CD4-positive, alpha-beta T cell treated with Interferon alpha-2 for 1 hour (primary cell): ENCODE results near the gene MC3R.
"Not testable (repeated sequence)": the region's sequence is repeated elsewhere in the genome, so short reads cannot be mapped to it uniquely, and the experiment has no call there.

Source experiments
- DNase-seq, 2 donors: peaks; one replicate each; pipeline ENCODE4 v3.0.0-alpha.2; 2020 to 2022

Gene MC3R

DNA sequence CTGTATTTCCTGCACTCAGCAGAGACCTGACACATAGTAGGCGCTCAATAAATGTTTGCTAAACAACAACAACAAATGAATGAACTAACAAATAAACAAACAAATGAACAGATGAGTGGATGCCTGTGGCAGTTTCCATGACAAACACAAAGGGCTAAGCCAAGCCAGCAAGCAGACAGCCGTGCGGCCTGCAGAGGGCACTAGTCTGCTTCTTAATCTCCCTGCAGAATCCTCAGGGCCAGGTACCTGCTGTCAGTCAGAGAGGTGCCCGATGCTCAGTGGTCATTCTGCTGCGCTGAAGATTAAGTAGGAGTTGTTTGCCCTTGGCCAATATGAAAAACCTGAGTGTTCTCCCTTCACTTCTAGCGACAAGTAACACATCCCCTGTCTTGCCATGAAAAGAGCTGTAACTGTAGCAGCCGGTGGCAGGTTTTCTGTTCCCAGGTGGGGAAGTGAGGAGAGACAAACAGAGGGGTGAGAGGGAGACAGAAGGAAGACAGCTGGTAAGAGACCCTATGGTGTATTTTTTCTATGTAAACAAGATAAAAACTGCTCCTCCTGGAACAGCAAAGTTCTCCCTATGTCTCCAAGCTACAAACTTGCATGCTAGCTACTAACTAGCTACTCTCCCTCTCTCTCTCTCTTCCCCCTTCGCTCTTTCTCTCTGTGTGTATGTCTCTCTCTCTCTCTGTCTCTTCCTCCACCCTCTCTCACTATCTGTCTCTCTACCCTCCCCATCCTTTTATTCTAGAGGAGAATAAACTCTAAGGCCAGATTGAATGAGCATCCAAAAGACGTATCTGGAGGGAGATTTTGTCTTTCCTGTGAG, at the start of gene MC3R:
Gene MC3R, plus strand, starts transcription at position 779 of the 829 bp plus-strand sequence. CDS start 112 bp downstream, outside the sequence.
- DNase-seq: peak; percentile 9 to 31

DNA sequence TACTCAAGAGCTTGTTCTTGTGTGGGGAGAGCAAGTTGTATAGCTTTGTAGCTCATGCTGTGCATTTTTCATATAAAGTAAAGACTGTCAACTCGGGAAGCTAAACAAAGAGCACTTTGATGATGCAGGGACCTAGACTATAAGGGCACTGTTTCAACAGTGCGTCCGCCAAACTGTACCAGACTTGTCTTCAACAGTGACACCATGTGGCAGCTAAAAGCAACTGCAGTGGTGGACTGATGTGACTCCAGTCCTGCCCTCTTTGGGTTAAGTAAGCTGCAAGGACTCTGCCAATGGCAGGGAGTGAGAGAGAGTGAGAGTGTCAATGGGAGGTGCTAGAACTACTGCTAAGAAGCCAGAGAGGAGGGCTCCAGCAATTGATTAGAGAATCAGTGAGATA, 48.1 kb upstream of the MC3R start:
- DNase-seq: no peak

DNA sequence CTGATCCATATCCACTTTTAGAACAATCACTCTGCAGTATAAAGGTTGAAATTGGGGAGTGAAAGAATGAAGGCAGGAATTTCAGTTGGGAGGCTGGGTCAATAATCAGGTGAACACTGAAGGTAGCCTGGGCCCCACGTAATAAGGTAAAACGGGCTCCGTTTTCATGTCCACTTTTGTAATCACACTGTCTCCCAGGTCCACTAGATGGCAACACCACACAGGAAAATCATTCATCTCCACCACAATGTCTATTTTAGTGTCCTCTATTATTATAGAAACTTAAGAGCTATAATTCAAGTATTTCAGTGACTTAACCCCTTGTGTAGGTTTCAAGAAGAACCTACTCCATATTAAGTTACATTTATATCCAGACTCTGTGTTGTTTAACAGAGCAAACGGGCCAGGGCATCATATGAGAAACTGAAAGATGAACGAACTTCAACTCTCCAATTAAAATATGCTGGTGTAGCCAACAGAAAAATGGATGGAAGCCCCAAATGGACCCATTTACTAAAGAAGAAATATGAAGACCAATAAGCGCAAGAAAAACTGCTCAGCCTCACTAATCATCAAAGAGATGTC, 45.9 kb upstream of the MC3R start:
- DNase-seq: no peak

DNA sequence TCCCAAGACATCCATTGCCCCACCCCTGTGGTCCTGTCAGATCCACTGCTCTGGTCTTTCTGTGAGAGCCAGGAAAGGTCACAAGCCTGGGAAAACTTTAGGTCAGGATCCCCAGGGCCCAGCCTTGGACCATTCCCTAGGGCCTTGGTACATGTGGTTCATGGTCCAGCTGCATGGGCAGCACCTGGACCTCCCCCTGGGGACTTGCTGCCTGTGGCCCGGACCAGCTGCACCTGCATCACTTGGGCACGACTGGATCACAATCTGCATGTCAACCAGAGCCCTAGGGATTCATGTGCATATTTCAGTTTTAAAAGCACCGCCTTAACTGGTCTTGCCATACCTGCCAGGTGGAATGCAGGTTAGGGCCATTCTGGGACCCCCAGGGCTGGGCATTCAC, 44.3 kb upstream of the MC3R start:
- no peak for DNase-seq

DNA sequence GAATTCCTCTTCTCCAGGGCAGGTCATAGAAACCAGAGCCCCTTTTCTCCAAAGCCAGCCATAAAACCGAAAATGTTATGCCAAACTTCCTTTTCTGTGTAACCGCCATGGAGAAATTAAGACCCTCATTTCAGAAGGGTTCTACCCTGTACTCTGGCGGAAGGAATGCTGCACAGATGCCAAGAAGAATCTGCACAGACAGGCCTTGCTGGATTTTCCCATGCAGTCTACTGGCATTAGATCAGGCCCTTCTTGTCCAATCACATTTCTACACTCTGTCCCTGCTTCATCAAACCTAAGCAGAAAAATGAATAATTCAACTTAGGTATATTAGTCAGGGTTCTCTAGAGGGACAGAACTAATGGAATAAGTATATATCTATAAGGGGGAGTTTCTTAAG, 43.2 kb upstream of the MC3R start:
- no peak for DNase-seq

DNA sequence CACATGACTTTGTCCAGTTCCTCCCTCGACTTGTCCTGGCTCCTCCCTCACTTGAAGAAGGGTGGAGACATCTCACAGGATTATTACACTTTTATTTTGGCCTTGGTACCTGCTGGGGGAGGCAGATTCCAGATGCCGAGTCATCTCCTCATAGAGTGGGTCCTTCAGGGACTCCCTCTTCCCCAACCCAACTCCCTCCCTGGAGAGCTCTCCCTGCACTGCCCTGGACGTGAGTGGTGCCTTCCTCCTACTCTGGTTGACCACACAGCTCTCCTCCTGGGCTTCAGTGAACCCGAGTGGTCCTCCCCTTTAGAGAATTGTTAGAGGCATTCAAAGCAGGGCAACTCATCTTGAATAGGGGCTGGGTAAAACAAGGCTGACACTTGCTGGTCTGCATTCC, 40.9 kb upstream of the MC3R start:
- no peak for DNase-seq

DNA sequence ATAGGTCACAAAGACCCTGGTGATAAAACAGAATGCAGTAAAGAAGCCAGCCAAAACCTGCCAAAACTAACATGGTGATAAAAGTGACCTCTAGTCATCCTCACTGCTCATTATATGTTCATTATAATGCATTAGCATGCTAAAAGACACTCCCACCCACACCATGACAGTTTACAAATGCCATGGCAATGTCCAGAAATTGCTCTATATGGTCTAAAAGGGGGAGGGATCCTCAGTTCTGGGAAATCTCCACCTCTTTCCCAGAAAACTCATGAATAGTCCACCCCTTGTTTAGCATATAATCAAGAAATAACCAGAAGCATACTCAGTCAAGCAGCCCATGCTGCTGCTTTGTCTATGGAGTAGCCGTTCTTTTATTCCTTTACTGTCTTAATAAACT, 40.4 kb upstream of the MC3R start:
- no peak for DNase-seq

DNA sequence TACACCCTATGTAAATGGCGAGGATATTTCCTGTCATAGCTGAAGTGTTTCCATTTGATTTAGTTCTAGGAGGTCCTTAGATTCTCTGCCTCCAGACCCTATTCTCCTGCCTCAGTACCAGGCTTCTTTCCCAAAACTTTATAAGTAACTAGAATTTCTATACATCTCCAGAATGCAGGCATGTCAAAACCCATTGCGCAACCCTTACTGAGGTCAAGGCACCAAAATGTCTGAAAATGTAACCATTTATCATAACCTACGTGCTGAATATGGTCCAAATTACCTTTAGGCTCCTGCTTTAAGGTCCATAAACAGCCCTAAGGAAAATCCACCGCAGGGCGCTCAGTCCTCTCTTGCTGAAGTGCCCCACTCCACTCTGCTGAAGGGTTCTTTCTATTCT, 37.5 kb upstream of the MC3R start:
- no peak for DNase-seq

DNA sequence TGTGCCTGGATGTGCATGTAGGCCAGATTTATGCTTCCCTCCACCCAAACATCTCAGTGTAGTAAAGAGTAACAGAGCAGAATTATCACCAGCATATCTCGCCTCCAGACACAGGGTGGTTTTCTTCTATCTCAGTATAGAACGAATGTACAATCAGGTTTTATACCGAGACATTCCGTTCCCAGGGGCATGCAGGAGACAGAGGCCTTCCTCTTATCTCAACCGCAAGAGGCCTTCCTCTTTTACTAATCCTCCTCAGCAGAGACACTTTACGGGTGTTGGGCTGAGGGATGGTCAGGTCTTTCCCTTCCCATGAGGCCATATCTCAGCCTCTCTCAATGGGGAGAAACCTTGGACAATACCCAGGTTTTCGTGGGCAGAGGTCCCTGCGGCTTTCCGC, 36.4 kb upstream of the MC3R start:
- DNase-seq: no peak

DNA sequence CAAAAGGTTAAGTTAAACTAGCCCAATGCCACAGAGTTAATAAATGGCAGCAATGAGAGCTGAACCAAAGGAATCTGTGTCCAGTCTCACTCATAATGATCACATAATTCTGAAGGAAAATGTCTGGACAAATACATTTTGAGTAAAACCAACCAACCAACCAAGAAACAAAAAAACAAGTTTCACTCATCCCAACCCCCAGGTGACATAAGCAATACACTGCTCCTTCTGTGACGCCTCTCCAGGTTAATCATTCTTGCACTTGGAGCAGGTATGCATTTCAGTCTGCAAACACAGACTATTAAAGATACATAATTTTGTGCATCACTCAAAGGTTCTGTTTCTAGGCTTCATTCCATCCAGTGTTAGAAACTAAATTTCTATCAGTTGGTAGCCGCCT, 35.2 kb upstream of the MC3R start:
- no peak for DNase-seq

DNA sequence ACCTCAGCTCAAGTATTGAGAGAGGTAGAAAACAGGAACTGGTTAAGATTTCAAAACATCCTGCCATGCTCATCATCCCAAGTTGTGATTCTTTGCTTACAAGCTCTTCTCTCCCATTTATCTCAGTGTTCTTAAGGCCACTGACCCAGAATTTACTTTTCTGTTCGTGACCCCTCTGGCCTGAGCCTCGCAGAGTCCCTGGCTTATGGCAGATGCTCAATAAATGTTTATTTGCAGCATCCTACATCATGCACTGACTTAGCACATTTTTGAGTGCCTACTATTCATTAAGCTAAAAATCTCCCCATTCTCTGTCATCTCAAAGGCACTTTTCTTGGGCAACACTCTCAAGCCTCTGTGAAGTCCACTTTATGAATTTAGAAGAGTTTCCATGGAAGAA, 33.4 kb upstream of the MC3R start:
- DNase-seq: no peak

DNA sequence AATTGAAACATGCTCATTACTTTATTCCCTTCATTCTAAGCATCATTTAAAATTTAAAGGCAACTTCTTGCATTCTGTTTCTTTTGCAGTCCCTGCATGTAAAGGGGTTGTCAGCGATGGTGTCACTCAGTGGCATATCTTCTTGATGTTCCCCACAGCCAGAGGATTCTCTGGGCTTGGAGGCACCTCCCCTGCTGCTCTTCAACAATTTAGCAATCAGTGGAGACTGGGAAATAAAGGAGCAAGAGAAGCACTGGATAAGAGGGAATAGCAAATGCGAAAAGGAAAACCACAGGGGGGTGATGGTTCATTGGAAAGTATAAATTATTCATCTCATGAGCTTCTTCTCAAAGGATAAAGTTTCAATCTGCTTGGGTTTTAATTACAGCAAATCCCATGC, 30.7 kb upstream of the MC3R start:
- DNase-seq: no peak

DNA sequence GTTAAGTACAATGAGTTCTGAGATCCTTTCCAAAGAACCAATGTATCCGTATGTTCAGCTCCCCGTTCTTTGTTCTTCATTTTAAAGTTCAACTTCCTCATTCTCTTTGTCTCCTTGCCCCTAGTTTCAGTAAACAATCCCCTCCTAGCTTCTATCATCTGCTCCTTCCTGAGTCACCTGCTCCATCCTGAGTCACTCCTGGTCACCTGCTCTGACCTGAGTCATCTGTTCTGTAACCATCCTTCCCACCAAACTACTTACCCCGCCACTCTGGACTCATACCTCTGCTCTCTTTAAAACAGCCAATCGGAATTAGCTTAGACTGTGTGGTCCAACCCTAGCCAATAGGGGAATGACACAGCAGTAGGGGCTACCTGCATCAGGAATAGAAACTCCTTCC, 27.3 kb upstream of the MC3R start:
- DNase-seq: not testable (repeated sequence)

DNA sequence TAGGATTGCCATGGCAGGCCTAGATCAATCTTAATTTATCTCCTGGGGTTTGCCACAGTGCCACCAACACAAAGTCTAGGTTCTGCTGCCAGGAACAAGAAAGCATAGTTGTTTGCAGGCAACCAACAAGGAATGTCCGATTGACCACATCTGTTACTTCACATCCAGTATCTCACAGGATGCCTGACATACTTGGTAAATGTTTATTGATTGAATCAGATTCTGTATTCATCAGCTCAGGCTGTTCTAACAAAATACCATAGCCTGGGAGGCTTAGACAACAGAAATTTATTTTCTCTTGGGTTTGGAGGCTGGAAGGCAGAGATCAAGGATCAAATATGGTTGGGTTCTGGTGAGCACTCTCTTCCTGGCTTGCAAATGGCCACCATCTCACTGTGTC, 26.3 kb upstream of the MC3R start:
- no peak for DNase-seq

DNA sequence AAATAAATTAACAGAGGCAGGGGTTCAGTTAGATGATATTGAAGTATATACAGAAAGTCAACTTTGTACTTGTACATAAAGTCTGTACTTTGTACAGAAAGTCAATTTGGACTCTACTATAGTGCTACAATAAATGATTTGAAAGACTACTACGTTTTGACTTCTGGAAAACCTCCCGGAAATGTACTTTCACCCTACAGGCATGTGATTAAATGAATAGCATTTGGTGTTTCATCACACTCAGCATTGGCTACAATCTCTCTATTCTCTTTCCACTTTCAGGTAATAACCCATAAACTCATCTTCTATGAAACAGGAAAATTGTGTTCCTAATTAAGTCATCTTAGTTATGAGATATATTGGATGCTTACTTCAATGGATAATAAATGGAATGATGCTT, 25.6 kb upstream of the MC3R start:
- no peak for DNase-seq

DNA sequence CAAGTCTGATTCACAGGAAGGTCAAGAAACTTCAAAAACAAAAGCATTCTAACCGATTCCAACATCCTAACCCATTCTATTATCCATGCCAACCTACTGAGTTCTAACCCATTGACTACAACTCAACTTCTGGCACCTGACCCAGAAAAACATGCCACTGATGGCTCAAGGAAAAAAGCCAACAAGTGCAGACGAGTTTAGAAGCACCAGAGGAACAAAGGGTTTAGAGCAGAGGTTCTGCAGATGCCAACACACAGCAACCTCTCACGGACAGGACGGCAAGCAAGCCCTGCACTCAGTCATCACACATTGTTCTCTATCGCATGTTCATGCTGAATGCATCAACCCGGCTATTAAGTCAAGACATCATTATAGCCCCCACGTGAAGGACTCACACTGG, 25.2 kb upstream of the MC3R start:
- DNase-seq: no peak

DNA sequence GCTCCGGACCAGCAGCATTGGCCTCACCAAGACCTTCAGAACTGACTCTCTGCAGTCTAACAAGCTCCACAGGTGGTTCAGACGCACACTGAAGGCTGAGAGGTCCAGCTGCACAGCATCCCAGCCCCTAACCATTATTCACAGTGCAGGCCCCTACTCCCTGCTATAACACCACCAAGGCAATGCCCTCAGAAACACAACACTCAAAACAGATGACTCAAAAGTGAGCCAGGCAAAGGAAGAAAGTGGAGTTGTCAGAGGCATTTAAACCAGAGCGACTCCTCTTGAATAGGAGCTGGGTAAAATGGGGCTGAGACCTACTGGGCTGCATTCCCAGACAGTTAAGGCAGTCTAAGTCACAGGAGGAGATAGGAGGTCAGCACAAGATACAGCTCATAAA, 20.5 kb upstream of the MC3R start:
- DNase-seq: no peak

DNA sequence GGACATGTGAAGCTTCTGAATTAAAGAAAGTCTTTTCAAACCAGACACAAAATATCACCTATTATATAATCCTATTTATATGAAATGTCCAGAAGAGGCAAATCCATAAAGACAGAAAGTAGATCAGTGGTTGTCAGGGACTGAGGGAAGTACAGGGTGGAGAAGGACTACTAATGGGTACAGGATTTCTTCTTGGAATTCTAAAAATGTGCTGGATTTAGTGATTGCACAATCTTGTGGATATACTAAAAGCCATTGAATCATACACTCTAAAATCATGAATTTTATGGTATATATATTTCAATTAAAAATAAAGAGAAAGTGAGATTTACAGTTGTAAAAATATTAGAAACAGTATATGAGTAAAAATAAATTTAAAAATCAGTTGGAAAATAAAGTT, 18.7 kb upstream of the MC3R start:
- no peak for DNase-seq

DNA sequence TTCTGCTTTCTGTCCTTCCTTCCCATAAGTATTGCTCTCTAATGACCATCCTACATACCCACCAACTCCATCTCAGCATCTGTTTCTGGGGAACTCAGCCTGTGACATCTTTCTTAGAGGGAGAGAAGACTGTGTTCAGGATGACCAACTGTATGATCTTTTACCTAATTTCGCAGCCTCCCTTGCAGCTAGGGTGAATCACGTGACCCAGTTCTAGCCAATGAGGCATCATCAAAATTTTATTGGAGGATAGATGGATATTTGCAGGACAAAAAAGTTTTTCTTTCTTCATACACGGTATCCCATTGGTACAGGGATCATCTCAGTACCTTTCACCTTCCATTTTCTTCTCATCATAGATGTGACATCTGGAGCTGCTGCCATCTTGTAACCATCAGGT, 14.4 kb upstream of the MC3R start:
- no peak for DNase-seq

DNA sequence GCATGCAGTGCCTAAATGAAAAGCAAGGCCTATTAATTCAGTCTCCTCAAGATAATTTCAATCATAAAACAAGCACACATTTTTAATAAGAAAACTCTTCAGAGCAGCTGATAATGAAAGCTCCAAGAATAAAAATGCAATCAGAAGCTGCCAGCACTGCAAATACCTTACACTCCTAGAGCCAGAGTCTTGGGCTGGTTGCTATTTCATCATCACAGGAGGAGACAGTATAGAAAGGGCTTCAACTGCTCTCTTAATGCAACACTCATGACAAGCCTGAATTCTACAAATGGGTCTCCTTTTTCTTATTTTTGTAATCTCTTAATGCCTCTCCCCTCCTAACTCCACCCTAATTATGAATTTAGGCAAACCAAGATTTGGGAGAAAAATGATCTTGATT, 11.2 kb upstream of the MC3R start:
- no peak for DNase-seq

DNA sequence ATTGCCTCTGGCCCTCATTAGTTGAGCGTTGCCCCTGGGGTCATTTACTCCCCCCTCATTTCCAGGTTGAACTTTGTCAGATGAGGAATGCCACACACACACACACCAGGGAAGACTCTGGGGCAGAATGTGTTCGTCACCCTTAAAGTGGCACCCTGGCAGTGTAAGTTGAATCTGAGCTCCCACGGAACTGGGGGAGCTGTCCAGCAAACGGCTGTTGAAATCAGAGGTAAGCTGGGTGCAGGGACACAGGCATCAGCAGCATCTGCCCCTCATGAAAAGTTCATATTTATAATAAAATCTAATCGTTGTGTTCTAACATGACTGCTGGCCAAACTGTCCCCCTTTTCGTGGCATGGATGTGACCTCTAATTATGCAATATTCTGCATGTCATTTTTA, 4.3 kb upstream of the MC3R start:
- no peak for DNase-seq

DNA sequence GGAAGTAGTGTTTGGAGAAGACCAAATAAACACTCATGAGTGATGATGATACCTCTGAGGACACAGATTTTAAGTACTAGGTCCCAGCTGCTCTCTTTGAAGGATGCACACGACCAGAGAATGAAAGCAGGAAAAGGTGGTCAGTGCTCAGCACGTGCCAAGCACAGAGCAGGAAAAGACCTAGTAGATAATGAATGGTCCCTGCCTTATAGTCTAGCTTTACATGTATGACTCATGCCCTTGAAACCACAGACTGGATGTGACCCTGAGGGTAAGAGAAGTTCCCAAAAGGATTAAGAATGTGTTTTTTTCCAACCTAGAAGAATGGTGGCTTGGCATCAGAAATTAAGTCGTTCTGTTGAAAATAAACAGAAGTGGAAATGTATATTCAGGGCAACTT, 2.8 kb upstream of the MC3R start:
- DNase-seq: no peak

DNA sequence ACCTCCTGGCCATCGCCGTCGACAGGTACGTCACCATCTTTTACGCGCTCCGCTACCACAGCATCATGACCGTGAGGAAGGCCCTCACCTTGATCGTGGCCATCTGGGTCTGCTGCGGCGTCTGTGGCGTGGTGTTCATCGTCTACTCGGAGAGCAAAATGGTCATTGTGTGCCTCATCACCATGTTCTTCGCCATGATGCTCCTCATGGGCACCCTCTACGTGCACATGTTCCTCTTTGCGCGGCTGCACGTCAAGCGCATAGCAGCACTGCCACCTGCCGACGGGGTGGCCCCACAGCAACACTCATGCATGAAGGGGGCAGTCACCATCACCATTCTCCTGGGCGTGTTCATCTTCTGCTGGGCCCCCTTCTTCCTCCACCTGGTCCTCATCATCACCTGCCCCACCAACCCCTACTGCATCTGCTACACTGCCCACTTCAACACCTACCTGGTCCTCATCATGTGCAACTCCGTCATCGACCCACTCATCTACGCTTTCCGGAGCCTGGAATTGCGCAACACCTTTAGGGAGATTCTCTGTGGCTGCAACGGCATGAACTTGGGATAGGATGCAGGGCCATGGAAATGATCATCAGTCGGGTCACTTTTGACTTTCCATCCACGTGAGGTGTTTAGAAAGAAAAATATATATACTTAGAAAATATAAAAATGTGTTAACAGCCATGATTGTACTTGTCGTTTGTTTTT, 868 bp downstream of the MC3R start:
- DNase-seq: no peak

DNA sequence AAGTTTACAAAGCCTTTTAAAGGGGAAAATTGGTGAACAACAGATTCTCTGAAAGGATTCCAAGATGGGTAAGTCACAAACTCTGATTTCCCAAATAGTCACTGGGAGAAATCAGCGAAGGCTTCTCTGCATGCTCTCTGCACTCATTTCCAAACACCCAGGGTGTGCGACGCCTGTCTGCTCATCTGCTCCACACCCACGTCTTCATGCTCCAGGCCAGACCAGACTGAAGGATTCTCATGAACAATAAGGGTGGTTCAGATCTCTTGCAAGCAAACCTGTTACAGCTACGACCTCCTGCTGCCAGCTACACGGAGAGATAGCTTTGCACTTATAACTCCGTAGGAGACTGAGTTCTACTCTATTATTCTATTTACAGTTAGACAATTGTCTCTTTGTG, 1.4 kb downstream of the MC3R start:
- DNase-seq: no peak
